Large intestine (tissue), 3 donors: ENCODE measurements around the gene SLC17A7. TPM values are rescaled to one million over a fixed set of nuclear protein-coding genes. Genes with fewer than 3 reads are reported as not detected.

Experiments used
- DNase-seq, 2 donors: peaks; one replicate each; pipeline versions ENCODE4 v3.0.0 to v3.0.0-alpha.2; 2013
- H3K27ac ChIP-seq: one replicate; pipeline ENCODE4 v1.5.1; 2013; ENCODE audit warnings: low read length
- H3K27me3 ChIP-seq: 2 replicates; pipeline ENCODE4 v1.6.1; 2013; ENCODE audit warnings: low read length; ENCODE audit not compliant: control insufficient read depth, insufficient read depth
- H3K36me3 ChIP-seq: 2 replicates; pipeline ENCODE4 v1.6.1; 2013; ENCODE audit warnings: low read length; ENCODE audit not compliant: control insufficient read depth, insufficient read depth
- H3K4me1 ChIP-seq: one replicate; pipeline ENCODE4 v1.6.1; 2013; ENCODE audit warnings: low read length; ENCODE audit not compliant: control insufficient read depth, insufficient read depth
- H3K4me3 ChIP-seq: one replicate; pipeline ENCODE4 v1.5.1; 2013; ENCODE audit warnings: low read length
- H3K9me3 ChIP-seq: one replicate; pipeline ENCODE4 v1.6.1; 2013; ENCODE audit warnings: mild to moderate bottlenecking, low read depth, low read length, moderate library complexity; ENCODE audit not compliant: control insufficient read depth
- WGBS: methylation state at CpG from one replicate; pipeline ENCODE4 v1.1.5; 2013; ENCODE audit warnings: low lambda C conversion rate; ENCODE audit not compliant: insufficient coverage; 5-methylcytosine and 5-hydroxymethylcytosine counted together
- polyA plus RNA-seq: library from polyadenylated mRNA; unstranded; fragments of 120-200 nt; gene quantifications from one replicate; pipeline ENCODE4 v1.2.1, GENCODE V29; 2013

SLC17A7 gene
- polyA plus RNA-seq, 1 donor: 0.19 TPM

GRCh38 chr19:49435670-49436069 is 5.7 kb downstream of the SLC17A7 start:
- WGBS: no CpG with 5 or more reads among the region's 10 CpGs
- Histone ChIP-seq H3K9me3 (peaks cover 21% of the 10 kb centered on the region), H3K27ac (no peak overlapping the region), H3K27me3 (peaks cover 100% of the 10 kb centered on the region), H3K36me3 (no peaks in the 10 kb centered on the region), H3K4me1 (no peaks in the 10 kb centered on the region), H3K4me3 (no peak overlapping the region)
- no peak for DNase-seq

GRCh38 chr19:49434907-49435583 is 6.3 kb downstream of the SLC17A7 start:
- peaks cover 100% of the 10 kb centered on the region for H3K27me3 ChIP-seq
- no peak for DNase-seq
- H3K4me3 ChIP-seq: no peak overlapping the region
- H3K27ac ChIP-seq: no peak overlapping the region
- no peaks in the 10 kb centered on the region for H3K4me1 ChIP-seq
- 70% methylated on average over 2 of the region's 18 CpGs for WGBS
- H3K36me3 ChIP-seq: no peaks in the 10 kb centered on the region
- peaks cover 21% of the 10 kb centered on the region for H3K9me3 ChIP-seq

GRCh38 chr19:49433240-49433901 is 8.0 kb downstream of the SLC17A7 start:
- no CpG with 5 or more reads among the region's 31 CpGs for WGBS
- no peak for DNase-seq

GRCh38 chr19:49432141-49433073 is 8.9 kb downstream of the SLC17A7 start:
- Histone ChIP-seq H3K27me3 (peaks cover 100% of the 10 kb centered on the region), H3K9me3 (peaks cover 25% of the 10 kb centered on the region), H3K36me3 (no peaks in the 10 kb centered on the region), H3K4me3 (no peak overlapping the region), H3K4me1 (no peaks in the 10 kb centered on the region), H3K27ac (no peak overlapping the region)
- WGBS: no CpG with 5 or more reads among the region's 63 CpGs
- DNase-seq: no peak

More at GRCh38 chr19:49433240-49433901, 8.0 kb downstream of the SLC17A7 start:
- H3K9me3 ChIP-seq: peaks cover 21% of the 10 kb centered on the region
- H3K36me3 ChIP-seq: no peaks in the 10 kb centered on the region
- no peak overlapping the region for H3K4me3 ChIP-seq
- no peaks in the 10 kb centered on the region for H3K4me1 ChIP-seq
- H3K27me3 ChIP-seq: peaks cover 100% of the 10 kb centered on the region
- no peak overlapping the region for H3K27ac ChIP-seq

DNA sequence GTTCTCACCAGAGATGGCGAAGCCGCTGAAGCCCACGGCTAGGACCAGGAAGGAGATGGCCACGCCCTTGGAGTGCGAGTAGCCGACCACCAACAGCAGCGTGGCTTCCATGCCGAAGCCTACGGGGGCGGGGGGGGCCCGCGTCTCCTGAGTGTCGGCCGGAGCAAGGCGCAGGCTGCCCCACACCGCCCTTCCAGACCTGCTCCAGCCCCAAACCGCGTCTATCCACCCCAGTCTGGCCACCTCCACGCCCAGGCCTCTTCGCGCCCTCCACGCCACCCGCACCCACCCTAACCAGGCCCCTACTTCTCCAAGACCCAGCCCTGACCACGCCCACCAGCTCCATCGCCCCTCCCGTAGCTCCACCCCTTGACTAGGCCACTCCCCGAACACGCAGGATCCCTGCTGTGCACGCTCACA is 10.0 kb downstream of the SLC17A7 start:
- no peak overlapping the region for H3K4me3 ChIP-seq
- peaks cover 100% of the 10 kb centered on the region for H3K27me3 ChIP-seq
- H3K9me3 ChIP-seq: peaks cover 28% of the 10 kb centered on the region
- H3K27ac ChIP-seq: no peak overlapping the region
- WGBS: 46% methylated on average over 5 of the region's 29 CpGs
- no peaks in the 10 kb centered on the region for H3K4me1 ChIP-seq
- no peaks in the 10 kb centered on the region for H3K36me3 ChIP-seq
- no peak for DNase-seq

- no CpG with 5 or more reads among the region's 28 CpGs for WGBS
- Histone ChIP-seq H3K9me3 (peaks cover 28% of the 10 kb centered on the region), H3K36me3 (no peaks in the 10 kb centered on the region), H3K4me1 (no peaks in the 10 kb centered on the region), H3K27me3 (peaks cover 100% of the 10 kb centered on the region), H3K4me3 (no peak overlapping the region), H3K27ac (no peak overlapping the region)
- DNase-seq: no peak
Observed at GRCh38 chr19:49430678-49431329, 10.5 kb downstream of the SLC17A7 start.

DNA sequence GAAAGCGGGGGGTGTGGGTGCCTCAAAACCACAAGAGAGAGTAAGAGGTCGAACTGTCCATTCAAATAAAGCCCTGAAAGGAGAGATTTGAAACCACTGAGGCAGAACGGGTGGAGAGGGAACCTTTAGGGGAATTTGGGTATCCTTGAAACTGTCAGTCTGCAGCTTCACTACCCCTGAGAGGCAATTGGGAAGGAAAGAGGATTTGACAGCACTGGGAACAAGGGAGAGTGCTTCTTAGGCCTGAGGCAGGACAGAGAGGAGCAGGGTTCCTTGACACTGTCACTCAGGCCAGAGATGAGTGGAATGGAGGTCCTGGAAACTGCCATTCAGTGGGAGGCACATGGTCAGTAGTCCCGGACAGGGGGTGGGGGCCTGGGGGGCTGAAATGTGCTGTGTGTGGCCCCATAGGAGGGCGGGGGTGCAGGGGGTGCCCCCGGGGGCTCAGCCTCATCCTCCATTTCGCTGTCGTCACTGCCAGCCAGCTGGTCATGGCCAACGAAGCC is 11.1 kb downstream of the SLC17A7 start:
- H3K4me1 ChIP-seq: no peaks in the 10 kb centered on the region
- H3K9me3 ChIP-seq: peaks cover 28% of the 10 kb centered on the region
- WGBS: 100% methylated on average over 1 of the region's 9 CpGs
- no peak overlapping the region for H3K27ac ChIP-seq
- H3K27me3 ChIP-seq: peaks cover 100% of the 10 kb centered on the region
- H3K4me3 ChIP-seq: no peak overlapping the region
- no peak for DNase-seq
- no peaks in the 10 kb centered on the region for H3K36me3 ChIP-seq

- no CpG with 5 or more reads among the region's 29 CpGs for WGBS
- DNase-seq: no peak
- Histone ChIP-seq H3K4me1 (no peaks in the 10 kb centered on the region), H3K27ac (no peak overlapping the region), H3K4me3 (no peak overlapping the region), H3K9me3 (peaks cover 27% of the 10 kb centered on the region), H3K27me3 (peaks cover 100% of the 10 kb centered on the region), H3K36me3 (no peaks in the 10 kb centered on the region)
Observed at GRCh38 chr19:49428547-49429451, 12.5 kb downstream of the SLC17A7 start.

DNA sequence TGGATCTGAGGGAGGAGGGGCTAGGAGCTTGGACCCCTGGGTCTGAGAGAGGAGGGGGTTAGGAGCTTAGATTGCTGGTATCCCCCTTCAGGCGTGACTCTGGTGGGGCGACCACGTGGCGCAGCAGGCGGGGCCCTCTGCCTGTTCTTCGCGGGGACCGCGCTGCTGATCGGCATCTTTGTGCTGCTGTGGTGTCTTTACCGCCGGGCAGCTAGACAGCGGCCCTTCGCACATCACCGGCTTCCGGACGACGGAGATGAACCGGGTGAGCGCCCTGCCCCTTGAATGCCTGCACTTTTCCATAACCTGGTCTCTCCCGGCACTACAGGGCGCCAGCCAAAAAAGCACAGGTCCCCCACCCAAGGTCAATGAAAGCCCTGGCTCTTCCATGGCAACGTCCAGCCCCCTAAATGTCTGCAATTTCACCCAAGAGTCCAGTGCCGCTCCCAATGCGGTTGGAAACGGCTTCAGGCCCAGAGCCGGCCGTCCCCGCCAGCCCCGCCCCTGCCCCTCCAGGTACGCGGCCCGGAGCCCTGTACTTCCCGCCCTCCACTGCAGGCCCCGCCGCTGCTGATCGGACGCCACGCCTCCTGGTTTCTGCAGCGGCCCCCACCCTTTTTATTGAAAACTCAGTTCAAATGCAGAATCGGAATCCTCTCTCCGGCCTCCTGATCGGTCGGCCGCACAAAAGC is 13.3 kb downstream of the SLC17A7 start:
- WGBS: no CpG with 5 or more reads among the region's 45 CpGs
- H3K4me3 ChIP-seq: no peak overlapping the region
- no peak for DNase-seq

More for the DNA sequence above, 13.3 kb downstream of the SLC17A7 start:
- peaks cover 28% of the 10 kb centered on the region for H3K9me3 ChIP-seq
- H3K27me3 ChIP-seq: peaks cover 100% of the 10 kb centered on the region
- H3K36me3 ChIP-seq: no peaks in the 10 kb centered on the region
- no peak overlapping the region for H3K27ac ChIP-seq
- H3K4me1 ChIP-seq: no peaks in the 10 kb centered on the region
